Neural progenitor cell (in vitro differentiated cells): ENCODE data around the gene BPIFB6. TPM values are rescaled to one million over a fixed set of nuclear protein-coding genes. Genes with fewer than 3 reads are reported as not detected.
A peak's percentile ranks its signal among the peaks of the same experiment; 100 is the strongest.

Experiments
- DNase-seq: peaks from one replicate; pipeline ENCODE4 v3.0.0-alpha.2; 2016; ENCODE audit warnings: low spot score
- H2AFZ ChIP-seq: fragments of 200-600 bp; sonication (generic); replicated peaks from 2 replicates; pipeline ENCODE4 v1.6.1; 2016; ENCODE audit warnings: antibody characterized with exemption
- H3F3A ChIP-seq: fragments of 200-600 bp; sonication (generic); 2 replicates; pipeline ENCODE4 v1.6.1; 2016; ENCODE audit warnings: antibody characterized with exemption, low read depth
- H3K27ac ChIP-seq: fragments of 200-600 bp; sonication (generic); 2 replicates; pipeline ENCODE4 v1.5.1; 2016; ENCODE audit warnings: mild to moderate bottlenecking
- H3K27me3 ChIP-seq: fragments of 200-600 bp; sonication (generic); 2 replicates; pipeline ENCODE4 v1.6.1; 2016; ENCODE audit warnings: mild to moderate bottlenecking, moderate library complexity
- H3K36me3 ChIP-seq: fragments of 200-600 bp; sonication (generic); 2 replicates; pipeline ENCODE4 v1.5.1; 2016
- H3K4me1 ChIP-seq: fragments of 200-600 bp; sonication (generic); 2 replicates; pipeline ENCODE4 v1.6.1; 2016; ENCODE audit warnings: mixed run types
- H3K4me2 ChIP-seq: fragments of 200-600 bp; sonication (generic); 2 replicates; pipeline ENCODE4 v1.6.1; 2016
- H3K4me3 ChIP-seq: fragments of 200-600 bp; sonication (generic); 2 replicates; pipeline ENCODE4 v1.5.1; 2016
- H3K79me2 ChIP-seq: fragments of 200-600 bp; sonication (generic); 2 replicates; pipeline ENCODE4 v1.6.1; 2016; ENCODE audit warnings: low read depth
- H3K9ac ChIP-seq: fragments of 200-600 bp; sonication (generic); 2 replicates; pipeline ENCODE4 v1.6.1; 2016
- H3K9me3 ChIP-seq: fragments of 200-600 bp; sonication (generic); 2 replicates; pipeline ENCODE4 v1.5.1; 2016; ENCODE audit warnings: low read depth
- H4K20me1 ChIP-seq: fragments of 200-600 bp; sonication (generic); 2 replicates; pipeline ENCODE4 v1.6.1; 2016; ENCODE audit warnings: low read depth
- H3K27ac Mint-ChIP-seq: 3 replicates; pipeline ENCODE4 v1.8.0; 2021; ENCODE audit warnings: mixed read lengths
- H3K27me3 Mint-ChIP-seq: 2 replicates; pipeline ENCODE4 v1.8.0; 2022; ENCODE audit warnings: low read depth, mild to moderate bottlenecking, inconsistent platforms, moderate library complexity, mixed read lengths; ENCODE audit not compliant: insufficient read depth
- H3K36me3 Mint-ChIP-seq: 3 replicates; pipeline ENCODE4 v1.8.0; 2021; ENCODE audit warnings: mixed read lengths
- H3K4me1 Mint-ChIP-seq: 3 replicates; pipeline ENCODE4 v1.8.0; 2021; ENCODE audit warnings: mixed read lengths
- H3K4me3 Mint-ChIP-seq: 3 replicates; pipeline ENCODE4 v1.8.0; 2021; ENCODE audit warnings: mild to moderate bottlenecking, moderate library complexity, mixed read lengths
- H3K9me3 Mint-ChIP-seq: 3 replicates; pipeline ENCODE4 v1.8.0; 2020; ENCODE audit warnings: mixed read lengths
- EZH2 ChIP-seq: fragments of 200-600 bp; sonication (generic); IDR thresholded peaks from 2 replicates; pipeline ENCODE4 v1.6.1; 2017; ENCODE audit warnings: antibody characterized with exemption, mild to moderate bottlenecking, moderate library complexity
- EZH2phosphoT487 ChIP-seq: fragments of 200-600 bp; sonication (generic); IDR thresholded peaks from 2 replicates; pipeline ENCODE4 v1.6.1; 2017; ENCODE audit warnings: antibody characterized with exemption
- total RNA-seq: library from RNA; depleted of rRNA; stranded (reverse); fragments of >200 nt; gene quantifications from 2 replicates; pipeline ENCODE4 v1.2.3, GENCODE V29; 2015; ENCODE audit warnings: low replicate concordance
- TF ChIP-seq, protein P1 (sequence below): fragments of 200-600 bp; sonication (generic); IDR thresholded peaks from 2 replicates; pipeline ENCODE4 v1.5.1; 2017; ENCODE audit warnings: antibody characterized with exemption, mild to moderate bottlenecking

The BPIFB6 gene
- total RNA-seq, 1 donor from 2014 or later: not detected

DNA sequence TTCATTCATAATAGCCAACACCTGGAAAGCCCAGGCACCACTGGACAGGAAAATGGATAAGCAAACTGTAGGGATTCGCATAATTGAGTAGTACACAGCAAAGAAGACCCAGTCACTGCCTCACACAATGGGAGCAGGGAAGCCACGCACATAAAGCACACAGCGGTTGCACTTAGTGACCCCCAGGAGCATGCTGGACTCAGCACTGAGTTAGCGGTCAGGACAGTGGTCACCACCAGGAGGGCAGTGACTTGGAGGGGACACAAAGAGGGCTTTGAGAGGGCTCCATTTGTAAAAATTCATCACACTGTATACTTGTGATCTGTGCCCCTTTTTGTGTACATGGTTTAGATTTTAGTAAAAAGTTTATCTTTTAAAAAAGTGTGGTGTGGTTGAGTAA lies 19.9 kb downstream of the BPIFB6 start:
- no peaks in the 10 kb centered on the region for H3K36me3 Mint-ChIP-seq
- TF ChIP-seq EZH2phosphoT487: no peak
- TF ChIP-seq EZH2: no peak
- TF ChIP-seq, protein P1, sequence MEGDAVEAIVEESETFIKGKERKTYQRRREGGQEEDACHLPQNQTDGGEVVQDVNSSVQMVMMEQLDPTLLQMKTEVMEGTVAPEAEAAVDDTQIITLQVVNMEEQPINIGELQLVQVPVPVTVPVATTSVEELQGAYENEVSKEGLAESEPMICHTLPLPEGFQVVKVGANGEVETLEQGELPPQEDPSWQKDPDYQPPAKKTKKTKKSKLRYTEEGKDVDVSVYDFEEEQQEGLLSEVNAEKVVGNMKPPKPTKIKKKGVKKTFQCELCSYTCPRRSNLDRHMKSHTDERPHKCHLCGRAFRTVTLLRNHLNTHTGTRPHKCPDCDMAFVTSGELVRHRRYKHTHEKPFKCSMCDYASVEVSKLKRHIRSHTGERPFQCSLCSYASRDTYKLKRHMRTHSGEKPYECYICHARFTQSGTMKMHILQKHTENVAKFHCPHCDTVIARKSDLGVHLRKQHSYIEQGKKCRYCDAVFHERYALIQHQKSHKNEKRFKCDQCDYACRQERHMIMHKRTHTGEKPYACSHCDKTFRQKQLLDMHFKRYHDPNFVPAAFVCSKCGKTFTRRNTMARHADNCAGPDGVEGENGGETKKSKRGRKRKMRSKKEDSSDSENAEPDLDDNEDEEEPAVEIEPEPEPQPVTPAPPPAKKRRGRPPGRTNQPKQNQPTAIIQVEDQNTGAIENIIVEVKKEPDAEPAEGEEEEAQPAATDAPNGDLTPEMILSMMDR: no peak
- H2AFZ ChIP-seq: no peak overlapping the region
- H3K4me2 ChIP-seq: no peak overlapping the region
- no peak overlapping the region for H3K4me3 Mint-ChIP-seq
- H3F3A ChIP-seq: no peaks in the 10 kb centered on the region
- DNase-seq: peak; percentile 64
- H3K4me3 ChIP-seq: no peak overlapping the region
- H3K9ac ChIP-seq: no peak overlapping the region
- peaks cover 14% of the 10 kb centered on the region for H3K4me1 Mint-ChIP-seq
- no peak overlapping the region for H3K27ac Mint-ChIP-seq
- H3K36me3 ChIP-seq: no peaks in the 10 kb centered on the region
- H3K27ac ChIP-seq: no peak overlapping the region
- H3K27me3 Mint-ChIP-seq: peaks cover 4% of the 10 kb centered on the region
- H3K79me2 ChIP-seq: no peaks in the 10 kb centered on the region
- no peaks in the 10 kb centered on the region for H3K9me3 ChIP-seq
- peaks cover 4% of the 10 kb centered on the region for H3K4me1 ChIP-seq
- no peaks in the 10 kb centered on the region for H3K27me3 ChIP-seq
- no peaks in the 10 kb centered on the region for H4K20me1 ChIP-seq
- peaks cover 2% of the 10 kb centered on the region for H3K9me3 Mint-ChIP-seq

DNA sequence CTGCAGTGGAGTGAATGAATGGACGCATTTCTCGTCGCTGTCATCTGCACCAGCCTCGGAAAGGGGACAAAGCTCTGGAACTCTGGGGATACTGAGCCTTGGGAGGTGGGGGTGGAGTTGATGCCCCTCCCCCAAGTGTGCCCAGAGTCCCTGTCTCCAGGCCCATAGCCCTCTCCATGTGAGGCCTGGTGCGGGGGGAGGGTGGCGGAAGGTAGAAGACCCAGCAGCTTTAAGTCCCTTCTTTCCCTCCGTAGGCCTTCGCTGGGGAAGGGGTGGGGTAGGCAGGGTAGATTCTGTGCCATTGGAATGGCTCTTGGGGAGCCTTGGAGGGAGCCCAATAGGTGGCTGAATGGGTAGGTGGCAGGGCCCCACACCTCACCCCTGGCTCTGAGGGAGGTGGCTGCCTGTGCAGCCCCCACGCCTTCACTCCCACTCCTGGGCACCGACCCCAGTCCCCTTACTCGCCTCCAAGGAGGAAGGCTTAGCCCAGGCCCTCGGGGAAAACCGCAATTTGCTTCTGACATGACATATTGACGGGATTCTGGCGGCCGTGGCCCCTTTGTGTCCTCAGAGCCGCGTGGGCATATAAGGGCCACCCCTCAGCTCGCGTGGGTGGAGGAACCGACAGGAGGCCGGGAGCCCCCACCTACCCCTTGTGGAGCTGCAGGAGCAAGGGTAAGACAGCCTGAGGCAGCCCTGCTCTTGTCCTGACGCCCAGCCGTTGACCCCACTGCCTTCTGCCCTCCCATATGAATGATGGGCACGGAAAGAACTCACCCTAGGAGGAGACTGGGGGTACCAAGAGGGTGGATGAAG lies 22.1 kb downstream of the BPIFB6 start, which contains the start of gene BPIFB3:
Gene BPIFB3 (plus strand): TSS at position 613 of the 816 bp plus-strand sequence. CDS start 1,533 bp downstream, outside the sequence.
- Histone ChIP-seq H3F3A (no peaks in the 10 kb centered on the region), H3K36me3 (no peaks in the 10 kb centered on the region), H3K4me1 (peaks cover 4% of the 10 kb centered on the region), H3K9ac (no peak within 1 kb of the TSS), H3K9me3 (no peaks in the 10 kb centered on the region), H3K27me3 (no peaks in the 10 kb centered on the region), H3K27ac (no peak within 1 kb of the TSS), H3K4me2 (no peak within 1 kb of the TSS), H4K20me1 (no peaks in the 10 kb centered on the region), H3K4me3 (no peak within 1 kb of the TSS), H2AFZ (peak within 1 kb of the TSS; percentile 38), H3K79me2 (no peaks in the 10 kb centered on the region)
- Mint-ChIP-seq H3K4me1 (peaks cover 14% of the 10 kb centered on the region), H3K4me3 (peak within 1 kb of the TSS; percentile 28), H3K27ac (no peak within 1 kb of the TSS), H3K36me3 (no peaks in the 10 kb centered on the region), H3K27me3 (peaks cover 9% of the 10 kb centered on the region), H3K9me3 (no peaks in the 10 kb centered on the region)
- DNase-seq: peak; percentile 13
- no peak for TF ChIP-seq EZH2phosphoT487
- TF ChIP-seq, protein P1: no peak
- no peak for TF ChIP-seq EZH2

DNA sequence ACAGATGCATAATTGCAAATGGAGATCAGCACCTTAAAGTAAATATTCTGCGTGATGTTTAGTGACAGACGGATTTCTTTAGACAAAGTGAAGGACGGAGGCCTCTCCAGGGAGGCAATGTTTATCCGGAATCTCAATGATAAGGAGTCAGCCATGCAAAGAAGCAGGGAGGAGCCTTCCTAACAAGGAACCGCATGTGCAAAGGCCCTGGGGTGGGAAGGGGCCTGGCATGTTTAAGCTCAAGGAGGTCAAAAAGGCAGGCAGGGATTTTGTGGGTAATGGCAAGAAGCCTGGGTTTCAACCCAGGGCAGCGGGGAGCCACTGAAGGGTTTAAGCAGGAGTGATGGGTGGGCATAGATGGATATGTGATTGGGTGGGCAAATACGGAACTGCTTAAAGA lies 22.9 kb downstream of the BPIFB6 start:
- Histone ChIP-seq H3K4me3 (no peak overlapping the region), H3F3A (no peaks in the 10 kb centered on the region), H3K4me1 (peaks cover 4% of the 10 kb centered on the region), H3K27me3 (no peaks in the 10 kb centered on the region), H2AFZ (no peak overlapping the region), H3K27ac (no peak overlapping the region), H3K79me2 (no peaks in the 10 kb centered on the region), H4K20me1 (no peaks in the 10 kb centered on the region), H3K36me3 (no peaks in the 10 kb centered on the region), H3K9me3 (no peaks in the 10 kb centered on the region), H3K9ac (no peak overlapping the region), H3K4me2 (no peak overlapping the region)
- no peak for TF ChIP-seq EZH2phosphoT487
- no peak for TF ChIP-seq EZH2
- TF ChIP-seq, protein P1: no peak
- Mint-ChIP-seq H3K36me3 (no peaks in the 10 kb centered on the region), H3K27ac (no peak overlapping the region), H3K27me3 (peaks cover 9% of the 10 kb centered on the region), H3K4me1 (peaks cover 14% of the 10 kb centered on the region), H3K4me3 (peak overlapping the region; percentile 28), H3K9me3 (no peaks in the 10 kb centered on the region)
- DNase-seq: no peak
